ENCODE data around the gene TUBB8B.
"Not testable (repeated sequence)": the region's sequence is repeated elsewhere in the genome, so short reads cannot be mapped to it uniquely, and the experiment has no call there.

TUBB8B gene

DNA sequence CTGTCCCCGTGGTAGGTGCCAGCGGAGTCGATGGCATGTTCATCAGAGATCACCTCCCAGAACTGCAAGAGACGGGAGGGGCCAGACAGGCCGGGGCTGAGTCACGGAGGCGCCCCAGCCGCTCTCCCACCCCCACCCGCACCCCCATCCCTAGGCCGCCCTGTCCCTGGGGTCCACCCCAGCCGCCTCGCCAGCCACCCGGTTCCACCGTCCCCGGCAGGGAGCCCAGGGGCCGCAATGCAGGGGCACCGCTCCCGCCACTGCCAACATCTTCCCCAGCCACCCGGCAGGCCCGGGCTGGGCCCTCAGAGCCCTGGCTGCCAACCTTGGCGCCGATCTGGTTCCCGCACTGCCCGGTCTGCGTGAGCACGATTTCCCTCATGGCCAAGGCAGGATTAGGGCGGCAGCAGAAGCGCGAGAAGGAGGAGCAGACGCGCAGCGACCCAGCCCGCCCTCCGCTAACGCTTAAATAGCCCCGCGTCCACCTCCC, at the start of gene TUBB8B:
TSS of gene TUBB8B (minus strand) at position 440 of the 490 bp plus-strand sequence. CDS start at position 382, 58 bp downstream.
- not testable (repeated sequence) for DNase-seq (ENCODE audit: extremely low read depth in 1 of 2, low read depth in 1 of 2)

GRCh38 chr18:97252-97914, 48.0 kb upstream of the TUBB8B start:
- not testable (repeated sequence) for DNase-seq (ENCODE audit: extremely low read depth in 1 of 2, low read depth in 1 of 2)

GRCh38 chr18:96767-97131, 47.3 kb upstream of the TUBB8B start:
- not testable (repeated sequence) for DNase-seq (ENCODE audit: extremely low read depth in 1 of 2, low read depth in 1 of 2)

- not testable (repeated sequence) for DNase-seq (ENCODE audit: extremely low read depth in 1 of 2, low read depth in 1 of 2)
Observed at GRCh38 chr18:96101-96766, 46.8 kb upstream of the TUBB8B start.

DNA sequence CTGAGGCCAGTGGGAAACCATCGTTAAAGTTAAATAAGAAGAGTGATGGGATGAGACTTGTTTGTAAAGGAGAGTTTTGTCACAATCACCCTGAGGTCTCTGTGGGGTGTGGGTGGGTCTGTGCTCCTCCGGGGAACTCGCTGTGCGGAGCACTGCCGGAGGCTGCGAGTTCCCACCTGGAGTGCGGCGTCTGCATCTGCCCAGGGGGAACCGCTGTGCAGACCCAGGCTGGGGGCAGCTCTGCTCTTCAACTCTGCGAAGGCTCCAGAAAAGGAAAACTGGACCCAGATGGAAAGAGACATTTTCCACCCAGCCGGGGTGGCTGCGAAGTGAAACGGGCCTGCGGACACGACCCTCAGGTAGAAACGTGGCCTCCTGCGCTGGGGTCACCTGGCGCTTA, 46.2 kb upstream of the TUBB8B start:
- DNase-seq (ENCODE audit: extremely low read depth in 1 of 2, low read depth in 1 of 2), result not testable (repeated sequence)

DNA sequence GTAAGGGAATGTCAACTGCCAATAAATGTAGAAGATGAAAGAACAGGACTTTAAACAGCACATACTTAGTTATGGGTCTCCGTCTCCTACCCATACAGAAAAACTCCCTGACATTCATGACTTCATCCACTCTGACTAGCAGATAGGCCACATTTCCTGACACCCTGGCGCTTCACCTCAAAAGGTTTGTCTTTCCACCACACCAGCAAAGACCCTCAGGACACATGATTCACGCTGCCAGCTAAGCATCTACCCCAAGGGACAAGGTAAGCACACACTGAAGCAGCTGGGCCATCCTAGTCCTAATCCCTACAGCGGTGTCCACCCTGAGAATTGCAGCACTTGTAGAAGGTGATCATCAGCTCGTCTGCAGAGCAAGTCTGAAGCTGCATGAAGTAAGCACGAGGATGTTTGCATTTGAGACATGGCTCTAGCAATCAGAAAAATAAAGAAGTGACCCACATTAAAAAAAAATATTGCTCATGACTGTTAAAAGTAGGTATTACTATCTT, 44.5 kb upstream of the TUBB8B start:
- DNase-seq (ENCODE audit: extremely low read depth in 1 of 2, low read depth in 1 of 2), result not testable (repeated sequence)

- not testable (repeated sequence) for DNase-seq (ENCODE audit: extremely low read depth in 1 of 2, low read depth in 1 of 2)
Observed at GRCh38 chr18:91561-91960, 42.1 kb upstream of the TUBB8B start.

DNA sequence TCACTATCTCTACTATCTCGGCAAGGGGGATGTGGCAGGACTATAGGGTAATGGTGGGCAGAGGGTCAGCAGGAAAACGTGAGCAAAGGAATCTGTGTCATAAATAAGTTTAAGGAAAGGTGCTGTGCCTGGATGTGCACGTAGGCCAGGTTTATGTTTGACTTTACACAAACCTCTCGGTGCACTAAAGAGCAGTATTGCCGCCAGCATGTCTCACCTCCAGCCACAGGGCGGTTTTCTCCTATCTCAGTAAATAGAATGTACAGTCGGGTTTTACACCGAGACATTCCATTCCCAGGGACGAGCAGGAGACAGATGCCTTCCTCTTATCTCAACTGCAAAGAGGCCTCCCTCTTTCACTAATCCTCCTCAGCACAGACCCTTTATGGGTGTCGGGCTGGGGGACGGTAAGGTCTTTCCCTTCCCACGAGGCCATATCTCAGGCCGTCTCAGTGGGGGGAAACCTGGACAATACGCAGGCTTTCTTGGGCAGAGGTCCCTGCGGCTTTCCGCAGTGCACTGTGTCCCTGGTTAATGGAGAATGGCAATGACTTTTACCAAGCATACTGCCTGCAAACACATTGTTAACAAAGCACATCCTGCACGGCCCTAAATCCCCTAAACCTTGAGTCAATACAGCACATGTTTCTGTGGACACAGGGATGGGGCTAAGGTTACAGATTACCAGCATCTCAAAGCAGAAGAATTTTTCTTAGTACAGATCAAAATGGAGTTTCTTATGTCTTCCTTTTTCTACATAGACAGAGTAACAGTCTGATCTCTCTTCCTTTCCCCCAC, 41.2 kb upstream of the TUBB8B start:
- not testable (repeated sequence) for DNase-seq (ENCODE audit: extremely low read depth in 1 of 2, low read depth in 1 of 2)

DNA sequence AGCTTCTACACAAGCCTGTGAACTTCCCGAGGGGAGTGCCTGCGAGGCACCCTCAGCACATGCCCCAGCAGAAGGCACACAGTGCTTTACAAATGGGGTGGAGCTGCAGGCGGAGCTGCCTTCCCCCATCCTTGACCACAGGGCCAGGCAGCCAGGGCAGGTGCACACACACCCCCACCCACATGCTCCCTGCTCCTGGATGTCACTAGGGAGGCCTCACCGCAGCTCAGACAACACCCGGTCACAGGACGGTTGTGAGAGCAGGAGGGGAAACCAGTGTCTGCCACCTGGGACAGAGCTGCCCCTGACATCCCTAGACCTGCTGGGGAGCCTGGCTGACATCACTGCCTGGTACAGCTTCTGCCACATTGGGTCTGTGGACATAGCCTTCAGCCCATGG, 39.7 kb upstream of the TUBB8B start:
- not testable (repeated sequence) for DNase-seq (ENCODE audit: extremely low read depth in 1 of 2, low read depth in 1 of 2)

- not testable (repeated sequence) for DNase-seq (ENCODE audit: extremely low read depth in 1 of 2, low read depth in 1 of 2)
Observed at GRCh38 chr18:84801-85200, 35.4 kb upstream of the TUBB8B start.

GRCh38 chr18:82626-83209, 33.3 kb upstream of the TUBB8B start:
- not testable (repeated sequence) for DNase-seq (ENCODE audit: extremely low read depth in 1 of 2, low read depth in 1 of 2)

DNA sequence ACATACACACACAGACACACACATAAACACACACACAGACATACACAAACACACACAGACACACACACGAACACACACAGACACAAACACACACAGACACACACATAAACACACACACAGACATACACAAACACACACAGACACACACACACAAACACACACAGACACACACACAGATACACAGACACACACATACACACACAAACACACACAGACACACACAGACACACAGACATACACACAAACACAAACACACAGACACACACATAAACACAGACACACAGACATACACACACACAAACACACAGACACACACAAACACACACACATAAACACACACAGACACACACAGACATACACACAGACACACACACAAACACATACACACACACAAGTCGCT, 31.5 kb upstream of the TUBB8B start:
- not testable (repeated sequence) for DNase-seq (ENCODE audit: extremely low read depth in 1 of 2, low read depth in 1 of 2)

DNA sequence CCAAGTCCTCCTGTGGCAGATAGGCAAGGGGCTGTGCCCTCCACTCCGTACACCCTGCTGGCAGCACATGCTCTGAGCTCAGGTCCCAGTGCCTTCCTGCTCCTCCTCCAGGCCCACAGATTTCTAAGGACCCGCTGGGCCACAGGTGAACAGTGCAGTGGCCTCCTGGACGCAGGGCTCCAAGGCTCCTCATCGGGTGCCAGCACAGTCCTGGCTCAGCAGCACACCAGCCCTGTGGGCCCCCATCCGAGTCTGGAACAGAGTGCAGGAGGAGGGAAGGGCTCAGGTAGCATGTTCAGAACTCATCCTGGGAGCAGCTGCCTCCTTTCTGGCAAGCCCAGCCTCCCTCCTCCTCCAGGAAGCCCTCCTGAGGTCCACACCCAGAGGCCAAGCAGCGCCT, 30.8 kb upstream of the TUBB8B start:
- DNase-seq (ENCODE audit: extremely low read depth in 1 of 2, low read depth in 1 of 2), result not testable (repeated sequence)

DNA sequence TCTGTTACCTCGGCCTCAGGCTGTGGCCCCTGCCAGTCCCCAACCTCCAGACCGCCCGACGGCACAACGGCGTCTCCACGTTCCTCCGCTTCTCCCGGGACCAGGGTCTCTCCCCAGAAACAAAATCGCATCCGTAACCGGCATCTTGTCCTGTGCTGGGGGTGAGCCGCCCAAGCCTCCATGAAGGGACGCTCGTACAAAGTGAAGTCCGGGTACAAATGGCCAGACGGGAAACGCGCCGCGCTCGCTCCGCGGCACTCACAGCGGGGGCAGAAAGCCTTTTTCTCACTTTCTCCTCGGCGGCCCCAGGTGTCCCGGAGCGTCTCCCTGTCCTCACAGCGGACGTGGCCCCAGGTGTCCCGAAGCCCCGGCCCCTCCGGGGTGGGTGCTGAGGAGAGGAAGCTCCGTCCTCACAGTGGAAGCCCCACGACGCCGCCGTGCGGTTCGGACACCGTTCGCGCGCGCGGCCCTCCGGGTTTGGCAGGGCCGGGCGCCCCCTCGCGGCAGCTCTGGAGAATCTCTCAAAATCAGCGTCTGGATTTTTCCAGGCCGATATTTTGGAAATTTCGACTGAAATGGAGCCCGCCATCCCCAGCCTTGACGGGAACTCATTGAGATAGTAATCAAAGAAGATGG, 26.2 kb upstream of the TUBB8B start:
- DNase-seq (ENCODE audit: extremely low read depth in 1 of 2, low read depth in 1 of 2), result not testable (repeated sequence)

GRCh38 chr18:73181-73777, 23.9 kb upstream of the TUBB8B start:
- DNase-seq (ENCODE audit: extremely low read depth in 1 of 2, low read depth in 1 of 2), result not testable (repeated sequence)

GRCh38 chr18:67701-68100, 18.3 kb upstream of the TUBB8B start:
- DNase-seq (ENCODE audit: extremely low read depth in 1 of 2, low read depth in 1 of 2), result not testable (repeated sequence)

GRCh38 chr18:64279-64678, 14.9 kb upstream of the TUBB8B start:
- DNase-seq (ENCODE audit: extremely low read depth in 1 of 2, low read depth in 1 of 2), result not testable (repeated sequence)

GRCh38 chr18:63656-64055, 14.2 kb upstream of the TUBB8B start:
- DNase-seq (ENCODE audit: extremely low read depth in 1 of 2, low read depth in 1 of 2), result not testable (repeated sequence)

- not testable (repeated sequence) for DNase-seq (ENCODE audit: extremely low read depth in 1 of 2, low read depth in 1 of 2)
Observed at GRCh38 chr18:54388-54787, 5.0 kb upstream of the TUBB8B start.

- not testable (repeated sequence) for DNase-seq (ENCODE audit: extremely low read depth in 1 of 2, low read depth in 1 of 2)
Observed at GRCh38 chr18:48696-49095, 719 bp downstream of the TUBB8B start.
